ENCODE data around the gene SOHLH1.

Gene SOHLH1

DNA sequence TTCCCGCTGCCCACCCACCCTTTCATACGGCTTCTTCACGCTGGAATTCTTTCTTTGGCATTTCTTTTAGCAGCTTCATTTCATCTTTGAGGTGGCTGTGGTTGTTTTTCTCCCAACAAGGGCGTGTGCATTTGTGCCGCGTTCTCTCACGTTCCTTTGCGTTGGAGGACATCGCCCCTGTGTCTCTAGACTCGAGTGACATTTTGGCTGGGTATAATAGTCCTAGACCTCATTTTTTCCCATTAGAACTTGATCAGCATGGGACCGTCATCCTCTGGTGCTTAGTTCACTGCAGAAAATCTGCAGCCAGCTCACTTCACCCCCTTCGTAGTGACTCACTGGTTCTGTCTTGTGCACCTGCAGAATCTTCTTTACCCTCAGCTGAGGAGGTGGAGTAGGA, 32.2 kb upstream of the SOHLH1 start:
- DNase-seq (ENCODE audit: low read depth in 2 of 3, low spot score in 2 of 3) = no peak

- DNase-seq (ENCODE audit: low read depth in 2 of 3, low spot score in 2 of 3) = no peak
Observed at GRCh38 chr9:135729480-135729879, 30.2 kb upstream of the SOHLH1 start.

GRCh38 chr9:135728436-135729110, 29.3 kb upstream of the SOHLH1 start:
- no peak for DNase-seq (ENCODE audit: low read depth in 2 of 3, low spot score in 2 of 3)

GRCh38 chr9:135727257-135727875, 28.1 kb upstream of the SOHLH1 start:
- DNase-seq (ENCODE audit: low read depth in 2 of 3, low spot score in 2 of 3) = no peak

- no peak for DNase-seq (ENCODE audit: low read depth in 2 of 3, low spot score in 2 of 3)
Observed at GRCh38 chr9:135726138-135726853, 27.0 kb upstream of the SOHLH1 start.

GRCh38 chr9:135724186-135724787, 25.0 kb upstream of the SOHLH1 start:
- no peak for DNase-seq (ENCODE audit: low read depth in 2 of 3, low spot score in 2 of 3)

DNA sequence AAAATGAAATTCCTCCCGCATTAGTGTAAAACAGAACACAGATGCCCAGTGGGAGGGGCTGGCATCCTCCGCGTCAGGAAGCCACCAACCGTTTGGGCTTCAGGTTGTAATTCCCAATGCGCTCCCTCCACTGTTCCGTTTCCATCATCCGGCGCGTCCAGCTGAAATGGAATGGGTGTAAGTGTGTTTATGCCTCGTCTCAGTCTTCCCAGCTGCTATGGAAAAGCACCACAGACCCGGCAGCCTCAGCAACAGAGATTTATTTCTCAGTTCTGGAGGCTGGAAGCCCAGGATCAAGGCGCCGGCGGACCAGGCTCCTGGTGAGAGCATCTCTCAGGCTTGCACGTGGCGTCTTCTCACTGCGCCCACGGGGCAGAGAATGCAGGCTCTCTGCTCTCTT, 23.1 kb upstream of the SOHLH1 start:
- no peak for DNase-seq (ENCODE audit: low read depth in 2 of 3, low spot score in 2 of 3)

- DNase-seq (ENCODE audit: low read depth in 2 of 3, low spot score in 2 of 3) = no peak
Observed at GRCh38 chr9:135719472-135719871, 20.2 kb upstream of the SOHLH1 start.

- DNase-seq (ENCODE audit: low read depth in 2 of 3, low spot score in 2 of 3) = no peak
Observed at GRCh38 chr9:135718616-135719015, 19.3 kb upstream of the SOHLH1 start.

- DNase-seq (ENCODE audit: low read depth in 2 of 3, low spot score in 2 of 3) = no peak
Observed at GRCh38 chr9:135717410-135717809, 18.1 kb upstream of the SOHLH1 start.

DNA sequence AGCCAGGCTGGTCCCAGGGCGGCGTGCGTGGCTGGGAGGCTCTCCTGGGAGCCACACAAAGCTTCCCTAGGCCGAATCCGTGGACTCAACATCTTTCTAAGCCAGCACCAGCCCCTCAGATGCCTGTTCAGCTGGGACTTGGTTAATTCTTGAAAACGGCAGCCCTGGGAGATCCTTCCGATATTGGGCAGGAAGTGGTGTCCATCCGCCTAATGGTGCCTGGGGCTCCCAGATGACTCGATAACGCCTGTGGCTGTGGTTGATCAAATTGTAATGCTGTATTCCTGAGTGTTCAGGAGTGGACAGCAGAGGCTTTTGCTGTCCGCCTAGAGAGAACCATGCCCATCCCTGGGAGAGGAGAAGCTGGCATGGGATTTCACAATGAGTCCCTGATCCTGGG, 16.8 kb upstream of the SOHLH1 start:
- no peak for DNase-seq (ENCODE audit: low read depth in 2 of 3, low spot score in 2 of 3)

DNA sequence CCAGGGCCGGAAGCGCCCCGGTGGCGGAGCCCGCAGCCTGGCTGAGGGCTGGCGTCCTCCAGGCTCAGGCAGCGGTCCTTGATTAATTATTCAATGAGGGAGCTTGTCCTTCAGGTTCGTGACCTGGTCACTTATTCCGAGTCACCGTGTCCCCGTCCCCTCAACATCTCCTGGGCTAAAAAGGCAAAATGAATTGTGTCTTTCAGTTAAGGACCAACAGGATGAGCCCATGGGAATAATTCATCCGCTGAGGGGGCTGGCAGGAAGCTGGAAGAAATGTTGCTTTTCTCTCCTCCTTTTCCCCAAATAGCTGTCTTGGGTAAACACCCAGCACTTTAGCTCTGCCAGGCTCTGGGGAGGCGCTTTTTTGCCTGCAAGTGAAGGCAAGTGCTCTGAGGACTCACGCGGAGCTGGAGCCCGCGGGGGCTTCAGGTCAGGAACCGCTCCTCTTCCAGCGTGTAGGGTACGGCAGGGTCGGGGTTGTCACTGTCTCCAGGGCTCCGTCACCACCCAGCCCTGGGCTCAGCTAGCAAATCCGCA, 15.8 kb upstream of the SOHLH1 start:
- no peak for DNase-seq (ENCODE audit: low read depth in 2 of 3, low spot score in 2 of 3)

GRCh38 chr9:135714242-135715055, 15.2 kb upstream of the SOHLH1 start:
- no peak for DNase-seq (ENCODE audit: low read depth in 2 of 3, low spot score in 2 of 3)

DNA sequence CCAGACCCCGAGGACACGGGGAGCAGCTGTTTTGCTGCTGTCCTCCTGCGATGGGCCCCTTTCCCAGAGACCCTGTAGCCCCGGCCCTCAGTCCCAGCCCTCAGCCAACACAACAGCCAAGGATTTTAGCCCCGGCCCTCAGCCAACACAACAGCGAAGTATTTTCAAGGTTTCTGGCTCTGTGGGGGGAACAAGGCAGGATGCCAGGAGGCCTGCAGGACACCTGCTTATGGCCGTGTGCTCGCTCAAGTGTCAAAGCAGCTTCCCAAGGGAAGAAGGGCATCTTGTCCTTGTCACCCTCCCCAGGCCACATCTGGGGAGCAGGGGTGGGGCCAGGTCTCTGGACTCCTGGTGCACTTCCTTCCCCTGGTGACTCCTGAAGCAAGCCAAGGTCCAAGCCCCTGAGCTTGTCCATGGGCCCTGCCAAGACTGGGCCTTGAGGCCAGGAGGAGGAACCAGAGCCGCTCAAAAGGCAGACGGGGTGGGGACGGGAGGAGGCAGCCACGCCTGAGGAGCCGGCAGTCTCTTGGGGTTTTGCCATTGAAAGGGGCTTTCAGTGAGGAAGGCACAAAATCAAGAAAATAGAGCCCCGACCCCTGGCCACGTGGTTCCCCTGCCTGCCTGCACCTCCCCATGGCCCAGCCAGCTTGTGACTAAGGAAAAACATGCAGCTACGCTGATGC, 13.5 kb upstream of the SOHLH1 start:
- DNase-seq (ENCODE audit: low read depth in 2 of 3, low spot score in 2 of 3) = no peak

- DNase-seq (ENCODE audit: low read depth in 2 of 3, low spot score in 2 of 3) = no peak
Observed at GRCh38 chr9:135711881-135712280, 12.6 kb upstream of the SOHLH1 start.

- DNase-seq (ENCODE audit: low read depth in 2 of 3, low spot score in 2 of 3) = no peak
Observed at GRCh38 chr9:135711391-135711790, 12.1 kb upstream of the SOHLH1 start.

DNA sequence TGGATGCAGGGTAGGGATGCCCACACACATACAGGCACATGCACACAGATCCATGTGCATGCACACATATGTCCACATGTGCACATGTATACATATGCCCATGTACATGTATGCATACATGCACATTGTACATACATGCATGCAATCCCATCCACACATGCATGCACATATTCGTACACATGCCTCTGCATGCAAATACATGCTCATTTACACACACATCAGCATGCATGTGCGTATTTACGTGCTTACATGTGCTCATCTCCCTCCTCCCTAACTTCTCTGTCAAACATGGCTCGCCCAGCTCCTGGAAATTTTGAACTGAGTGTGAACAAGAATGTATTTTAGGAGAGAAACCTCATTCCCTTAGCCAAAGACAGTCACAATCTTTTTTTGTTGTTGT, 8.9 kb upstream of the SOHLH1 start:
- DNase-seq (ENCODE audit: low read depth in 2 of 3, low spot score in 2 of 3) = no peak

GRCh38 chr9:135707252-135708138, 8.2 kb upstream of the SOHLH1 start:
- no peak for DNase-seq (ENCODE audit: low read depth in 2 of 3, low spot score in 2 of 3)

- DNase-seq (ENCODE audit: low read depth in 2 of 3, low spot score in 2 of 3) = no peak
Observed at GRCh38 chr9:135706288-135706687, 7.0 kb upstream of the SOHLH1 start.
